ENCODE measurements around the gene CNRIP1.
"Not testable (repeated sequence)": the region's sequence is repeated elsewhere in the genome, so short reads cannot be mapped to it uniquely, and the experiment has no call there.

CNRIP1 gene

DNA sequence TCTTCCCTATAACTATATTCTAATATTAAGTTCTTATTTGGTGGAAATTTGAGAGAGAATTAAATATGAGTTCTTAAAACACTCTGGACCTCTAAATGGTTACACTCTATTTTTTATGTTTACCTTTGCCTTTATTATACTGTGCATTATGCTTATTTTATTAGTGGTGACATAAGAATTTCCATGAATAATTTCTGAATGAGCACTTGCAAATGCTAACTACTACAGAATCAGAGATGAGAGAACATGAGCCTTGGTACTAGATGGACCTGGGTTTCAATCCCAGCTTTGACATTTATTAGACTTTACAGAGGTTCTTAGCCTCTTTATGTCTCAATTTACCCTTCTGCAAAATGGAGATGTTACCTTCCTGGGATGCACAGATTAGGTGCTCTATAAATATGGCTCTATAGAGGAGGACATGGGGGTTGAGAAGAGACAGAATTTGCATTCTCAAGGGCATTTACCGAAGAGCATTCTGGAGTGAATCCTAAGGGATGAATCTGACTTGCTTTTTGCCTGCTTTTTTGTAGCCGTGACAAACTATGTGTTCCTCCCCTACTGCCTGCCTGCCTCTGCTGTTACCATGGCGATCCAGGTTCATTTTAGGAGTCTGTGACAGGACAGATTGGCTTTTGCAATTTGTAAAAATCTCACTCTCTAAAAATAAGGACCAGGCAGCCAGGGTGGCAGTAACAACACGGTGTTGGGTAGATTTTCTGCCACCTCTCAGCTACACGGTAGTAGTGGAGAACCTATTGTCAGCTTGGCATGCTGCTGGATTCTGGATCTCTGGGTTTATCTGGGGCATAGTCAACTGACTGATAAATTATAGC lies 20.7 kb upstream of the CNRIP1 start:
- no peak for DNase-seq

- DNase-seq = no peak
Observed at GRCh38 chr2:68336192-68336591, 16.4 kb upstream of the CNRIP1 start.

- DNase-seq = no peak
Observed at GRCh38 chr2:68333931-68334330, 14.2 kb upstream of the CNRIP1 start.

- no peak for DNase-seq
Observed at GRCh38 chr2:68333009-68333408, 13.3 kb upstream of the CNRIP1 start.

DNA sequence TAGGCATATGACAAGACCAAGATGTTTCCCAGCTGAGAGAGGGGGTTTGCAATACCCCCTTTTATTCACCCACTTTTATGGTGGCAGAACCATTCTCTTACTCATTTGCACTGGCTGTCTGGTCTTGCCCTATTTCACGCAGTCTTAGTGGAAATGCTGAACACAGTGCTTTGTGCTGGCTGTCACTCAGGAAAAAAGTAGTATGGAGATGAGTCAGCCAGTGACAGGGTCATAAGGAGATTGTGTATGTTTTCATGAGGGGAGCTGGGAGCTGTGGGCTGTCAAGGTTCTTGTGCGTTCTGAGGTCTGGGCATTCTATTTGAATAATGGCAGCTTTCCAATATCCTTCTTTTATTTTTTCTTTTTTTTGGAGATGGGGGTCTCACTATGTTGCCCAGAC lies 10.9 kb upstream of the CNRIP1 start:
- no peak for DNase-seq

- no peak for DNase-seq
Observed at GRCh38 chr2:68328901-68329300, 9.2 kb upstream of the CNRIP1 start.

DNA sequence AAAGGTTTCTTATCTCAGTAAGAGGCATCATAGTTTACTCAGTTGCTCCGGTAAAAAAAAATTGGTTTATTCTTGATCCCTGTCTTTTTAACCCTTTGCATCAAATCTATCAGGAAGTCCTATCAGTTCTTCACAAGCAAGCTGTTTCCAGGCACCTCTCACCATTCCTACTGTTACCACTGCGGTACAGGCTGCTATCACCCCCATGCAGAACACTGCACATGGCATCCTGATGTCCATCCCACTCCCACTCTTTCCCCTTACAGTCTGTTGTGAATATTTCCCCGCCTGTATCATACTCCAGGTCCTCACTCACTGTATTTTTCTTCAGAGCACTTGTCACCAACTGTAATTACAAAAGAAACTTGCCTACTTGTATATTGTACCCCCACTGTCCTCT lies 5.3 kb upstream of the CNRIP1 start:
- no peak for DNase-seq

DNA sequence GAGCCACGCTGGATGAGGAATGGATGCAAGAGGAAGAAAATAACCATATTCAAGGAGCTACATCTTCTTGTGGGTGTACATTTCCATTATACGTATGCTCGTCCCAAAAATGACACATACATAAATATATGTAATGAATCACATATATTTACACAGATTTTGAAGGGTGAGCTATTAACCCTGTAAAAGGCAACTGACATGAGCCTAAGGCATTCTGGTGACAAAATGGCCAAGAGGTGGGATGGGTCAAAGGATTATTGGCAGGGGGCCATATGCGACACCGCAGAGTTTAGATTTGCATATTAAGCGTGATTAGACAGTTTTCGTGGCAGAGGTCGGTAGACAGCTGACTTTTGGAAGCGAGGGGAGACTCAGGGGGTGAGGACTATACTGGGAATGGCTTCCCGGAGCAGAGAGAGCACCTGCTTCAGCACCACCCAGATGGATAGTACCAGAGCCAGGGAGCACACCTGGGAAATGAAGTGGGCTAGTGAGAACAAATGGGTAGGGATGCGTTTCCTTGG lies 431 bp upstream of the CNRIP1 start:
- DNase-seq = no peak

GRCh38 chr2:68318914-68319397 lies 793 bp downstream of the CNRIP1 start:
- DNase-seq = no peak

DNA sequence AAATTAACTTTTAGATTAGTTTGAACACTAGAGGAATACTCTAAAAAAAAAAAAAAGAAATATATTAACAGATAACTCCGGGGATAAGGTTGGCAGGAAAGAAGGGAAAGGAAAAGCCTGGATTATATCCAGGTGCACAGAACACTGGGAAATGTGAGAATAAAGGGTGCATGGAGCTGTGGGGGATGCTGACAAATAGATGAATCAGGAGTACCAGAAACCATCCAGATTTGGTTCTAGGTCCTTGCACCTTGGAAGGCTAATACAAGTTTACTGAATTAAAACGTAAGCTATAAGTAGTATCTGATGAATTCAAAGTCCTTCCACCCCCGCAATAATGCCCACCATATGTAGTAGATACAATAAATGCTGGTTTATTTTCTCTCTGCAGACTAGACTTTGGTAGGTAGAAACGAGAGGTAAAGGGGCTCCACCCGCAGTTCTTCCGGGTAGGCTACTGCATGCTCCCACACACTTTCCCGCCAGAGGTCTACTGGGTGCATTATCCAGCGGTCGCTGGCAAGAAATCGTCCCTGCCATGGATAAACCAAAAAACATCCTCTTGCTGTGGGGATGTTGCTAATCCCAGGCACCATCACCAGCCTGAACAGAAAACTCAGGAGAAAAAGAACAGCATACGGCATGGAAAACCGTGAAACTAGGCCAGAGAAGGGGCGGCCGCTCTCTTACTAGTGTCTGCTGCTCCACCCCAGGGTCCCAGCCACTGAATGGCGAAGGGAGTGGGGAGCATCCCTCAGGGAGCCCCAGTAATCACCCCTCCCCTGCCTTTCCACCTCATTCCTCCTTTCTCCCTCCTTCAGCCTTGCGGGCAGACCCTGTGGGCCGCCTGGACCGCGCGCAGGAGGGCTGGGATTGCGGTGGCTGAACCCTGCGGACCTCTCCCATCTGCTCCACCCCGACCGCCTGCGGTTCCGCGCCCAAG lies 1.5 kb downstream of the CNRIP1 start:
- DNase-seq = no peak

- DNase-seq = no peak
Observed at GRCh38 chr2:68316111-68316510, 3.6 kb downstream of the CNRIP1 start.

GRCh38 chr2:68311033-68311432 lies 8.7 kb downstream of the CNRIP1 start:
- DNase-seq = no peak

- no peak for DNase-seq
Observed at GRCh38 chr2:68309426-68309825, 10.3 kb downstream of the CNRIP1 start.

GRCh38 chr2:68303902-68304272 lies 15.9 kb downstream of the CNRIP1 start:
- not testable (repeated sequence) for DNase-seq

DNA sequence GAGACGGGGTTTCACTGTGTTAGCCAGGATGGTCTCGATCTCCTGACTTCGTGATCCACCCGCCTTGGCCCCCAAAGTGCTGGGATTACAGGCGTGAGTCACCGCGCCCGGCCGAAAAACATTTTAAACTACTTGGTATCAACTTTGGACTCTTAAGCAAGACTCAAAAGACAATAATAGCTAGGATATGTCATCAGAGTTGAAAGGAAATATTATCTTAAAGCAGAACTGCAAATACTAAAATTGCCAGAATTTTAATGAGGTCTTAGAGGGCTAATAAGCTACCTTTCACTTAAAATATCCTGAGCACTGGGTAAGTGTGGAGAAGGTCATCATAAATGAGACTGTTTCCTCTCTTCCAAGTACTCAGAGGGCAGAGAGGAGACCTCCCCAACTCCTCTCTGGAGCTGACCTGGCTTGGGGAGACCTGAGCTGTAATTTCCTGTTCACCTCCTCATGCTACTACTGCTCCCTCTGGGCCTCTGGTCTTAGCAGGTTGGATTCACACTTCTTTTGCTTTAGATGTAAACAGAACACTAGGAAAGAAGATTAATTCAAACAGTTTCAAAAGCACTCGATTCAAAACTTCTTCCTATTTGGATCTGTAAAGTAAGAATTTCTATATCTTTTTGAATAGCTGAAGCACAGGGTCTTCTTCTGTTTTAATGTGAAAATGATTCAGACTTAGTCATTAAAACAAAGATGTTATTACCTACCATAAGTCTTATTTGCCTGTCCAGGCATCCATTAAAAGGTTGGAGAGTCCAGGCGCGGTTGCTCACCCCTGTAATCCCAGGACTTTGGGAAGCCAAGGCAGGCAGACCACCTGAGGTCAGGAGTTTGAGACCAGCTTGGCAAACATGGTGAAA lies 16.5 kb downstream of the CNRIP1 start:
- no peak for DNase-seq

- DNase-seq = no peak
Observed at GRCh38 chr2:68302281-68302875, 17.4 kb downstream of the CNRIP1 start.

DNA sequence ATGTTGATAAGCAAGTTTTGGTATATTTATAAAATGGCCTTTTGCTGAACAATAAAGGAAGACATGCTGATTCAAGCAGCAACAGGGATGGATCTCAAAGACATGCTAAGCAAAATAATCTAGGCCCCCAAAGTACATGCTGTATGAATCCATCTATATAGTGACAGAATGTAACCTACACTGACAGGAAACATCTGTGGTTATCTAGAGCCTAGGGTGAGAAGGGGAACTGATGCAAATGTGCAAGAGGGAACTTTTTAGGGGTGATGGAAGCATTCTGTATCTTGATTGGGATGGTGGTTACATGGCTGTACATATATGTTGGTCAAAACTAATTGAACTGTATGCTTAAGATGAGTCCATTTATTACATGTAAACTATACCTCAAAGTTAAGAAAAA lies 24.2 kb downstream of the CNRIP1 start:
- no peak for DNase-seq

- no peak for DNase-seq
Observed at GRCh38 chr2:68294913-68295312, 24.8 kb downstream of the CNRIP1 start.

GRCh38 chr2:68294187-68294586 lies 25.6 kb downstream of the CNRIP1 start:
- no peak for DNase-seq

DNA sequence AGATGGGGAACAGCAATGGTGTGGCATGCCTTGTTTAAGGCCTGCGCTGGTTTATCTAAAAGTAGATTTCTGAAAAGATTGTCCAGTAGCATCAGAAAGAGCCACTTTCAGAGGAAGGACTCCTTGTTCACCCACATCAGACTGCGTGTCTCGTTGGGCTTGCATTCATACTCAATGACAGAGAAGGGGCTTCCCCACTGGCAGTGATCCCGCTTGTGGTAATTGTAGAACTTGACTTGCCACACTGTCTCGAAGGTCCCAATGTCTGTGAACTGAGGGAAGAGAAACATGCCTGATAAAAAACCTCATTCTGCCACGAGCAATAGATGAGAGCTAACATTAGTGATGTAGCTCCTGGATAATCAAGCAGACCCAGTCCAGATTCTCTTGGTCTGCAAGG lies 26.0 kb downstream of the CNRIP1 start:
- no peak for DNase-seq

DNA sequence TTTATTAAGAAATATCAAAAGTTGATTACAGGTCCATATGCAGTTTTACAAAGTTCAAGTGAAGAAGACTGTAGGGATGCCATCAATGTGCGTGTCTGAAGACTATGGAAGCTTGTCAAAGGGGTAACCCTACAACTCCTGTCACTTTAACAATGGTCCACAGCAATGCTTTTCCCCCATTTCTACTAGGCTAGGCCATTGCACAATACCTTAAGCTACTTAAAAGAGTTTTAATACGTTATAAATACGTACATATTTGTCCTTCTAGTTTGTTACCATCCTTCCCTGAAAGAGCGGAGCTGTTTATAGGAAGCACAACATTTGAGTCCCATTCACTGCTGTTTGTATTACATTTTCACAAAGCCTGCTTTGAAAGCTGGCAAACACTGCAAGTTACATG lies 26.7 kb downstream of the CNRIP1 start:
- DNase-seq = no peak

DNA sequence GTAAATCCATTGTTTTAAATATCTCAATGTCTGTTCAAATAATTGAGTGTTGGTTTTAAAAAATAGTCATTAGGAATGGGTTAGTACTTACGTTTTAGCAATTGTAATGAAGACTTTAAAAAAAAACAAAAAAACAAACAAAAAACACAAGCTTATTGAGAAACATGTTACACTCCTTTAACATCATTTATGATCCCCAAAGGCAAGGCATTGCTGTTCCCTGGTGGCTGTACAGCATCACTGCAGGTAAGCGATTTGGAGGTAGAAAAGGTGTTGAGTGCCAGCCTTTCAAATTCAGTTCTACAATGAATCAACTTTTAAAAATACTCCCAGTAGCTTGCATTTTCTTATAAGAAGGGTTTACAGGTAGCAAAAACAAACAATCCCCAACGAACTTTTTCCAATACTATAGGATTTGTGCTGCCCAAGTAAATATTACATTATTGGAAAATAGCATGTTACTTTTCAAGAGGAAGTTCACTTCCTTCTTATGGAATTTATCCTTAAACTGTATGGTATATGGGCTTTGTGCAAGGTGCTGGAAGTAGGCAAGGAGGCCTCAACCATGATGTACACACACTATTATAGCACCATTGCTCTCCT lies 27.5 kb downstream of the CNRIP1 start:
- no peak for DNase-seq
